ENCODE data around the gene MIPOL1. TPM values are rescaled to one million over a fixed set of nuclear protein-coding genes. Genes with fewer than 3 reads are reported as not detected.
A peak's percentile ranks its signal among the peaks of the same experiment; 100 is the strongest.

The MIPOL1 gene
- total and polyA plus RNA-seq, 2 of the 4 experiments (the other 2 are of a cell fraction): 2.7 to 5.9 TPM

GRCh38 chr14:37591941-37592481, 394.3 kb downstream of the MIPOL1 start:
- H2BK5ac ChIP-seq (ENCODE audit: low read depth, low read length, poor library complexity, severe bottlenecking): no peak overlapping the region
- no peak overlapping the region for H3K23ac ChIP-seq (ENCODE audit: low read depth, low read length)
- H3K4me3 ChIP-seq (ENCODE audit: insufficient read depth, low read depth, low read length): no peak overlapping the region
- DNase-seq (no peak), ATAC-seq (ENCODE audit: low read depth) (no peak)
- no peaks in the 10 kb centered on the region for H3K36me3 ChIP-seq (ENCODE audit: control insufficient read depth, insufficient read depth, low read length)
- H3K56ac ChIP-seq (ENCODE audit: extremely low read depth, insufficient read depth, low read length): no peak overlapping the region
- no peaks in the 10 kb centered on the region; the same call in 1 of the 2 replicates for H4K20me1 ChIP-seq (ENCODE audit: insufficient read depth, low read length)
- in situ Hi-C loops (cut with MboI; ENCODE audit: low sequenced_read_pairs): no loop called here
- H2BK120ac ChIP-seq (ENCODE audit: low read depth, low read length): no peak overlapping the region
- no peak overlapping the region for H4K91ac ChIP-seq (ENCODE audit: insufficient read depth, low read depth, low read length)
- H3K79me1 ChIP-seq (ENCODE audit: low read depth in 1 of 2, low read length in 2 of 2): no peaks in the 10 kb centered on the region
- ChIA-PET CTCF (no interaction called here), POLR2A (ENCODE audit: unreplicated experiment) (no interaction called here)
- dilution Hi-C loops (cut with HindIII; ENCODE audit: low sequenced_read_pairs, unreplicated experiment): no loop called here
- BruUV-seq (replicated peaks): no TSS peak
- no peak overlapping the region for H3K9ac ChIP-seq (ENCODE audit: low read depth, low read length)
- H2AK9ac ChIP-seq (replicated peaks; ENCODE audit: low read depth, low read length, poor library complexity): peak overlapping the region; percentile 12
- no peak overlapping the region for H3K4ac ChIP-seq (ENCODE audit: low read depth, low read length)
- no peak overlapping the region for H3K27ac ChIP-seq (ENCODE audit: insufficient read depth, low read length)
- H3K27me3 ChIP-seq (ENCODE audit: control insufficient read depth, insufficient read depth, low read length): peaks cover 75% of the 10 kb centered on the region
- intact Hi-C loops (cut with micrococcal nuclease): no loop called here
- no peak overlapping the region for H4K5ac ChIP-seq (ENCODE audit: low read depth, low read length)
- no peak overlapping the region for H2BK15ac ChIP-seq (ENCODE audit: low read depth, low read length)
- no peak overlapping the region for H3K18ac ChIP-seq (ENCODE audit: low read depth, low read length)
- H2AFZ ChIP-seq (replicated peaks; ENCODE audit: low read length, poor library complexity): peak overlapping the region; percentile 9
- no peak for TF ChIP-seq ELK1 (IDR thresholded peaks at IDR 0.05; ENCODE audit: borderline replicate concordance, low read depth, low read length)
- no peak for TF ChIP-seq MAFK (IDR thresholded peaks at IDR 0.05; ENCODE audit: low read depth, low read length)
- no peak for TF ChIP-seq RFX5 (IDR thresholded peaks at IDR 0.05; ENCODE audit: low read depth, low read length)
- no peak for TF ChIP-seq USF2 (IDR thresholded peaks at IDR 0.05; ENCODE audit: low read depth, low read length)
- TF ChIP-seq MXI1 (IDR thresholded peaks at IDR 0.05; ENCODE audit: borderline replicate concordance, low read depth, low read length): no peak
- TF ChIP-seq RAD21 (IDR thresholded peaks at IDR 0.05; ENCODE audit: low read length): no peak
- TF ChIP-seq SMC3 (IDR thresholded peaks at IDR 0.05; ENCODE audit: low read depth, low read length): no peak
- TF ChIP-seq NFE2L2 (IDR thresholded peaks at IDR 0.05; ENCODE audit: low read depth, low read length): no peak
- TF ChIP-seq CTCF (conservative IDR thresholded peaks at IDR 0.05; ENCODE audit: low read depth, low read length): no peak
- H3K9me3 ChIP-seq (ENCODE audit: control insufficient read depth, insufficient read depth, low read length): peaks cover 18% of the 10 kb centered on the region; the same call in 1 of the 2 replicates
- H2AK5ac ChIP-seq (ENCODE audit: low read depth, low read length): no peak overlapping the region
- H3K14ac ChIP-seq (replicated peaks; ENCODE audit: low read depth, low read length): no peak overlapping the region
- H3K4me1 ChIP-seq (ENCODE audit: control insufficient read depth, insufficient read depth, low read length): peaks cover 3% of the 10 kb centered on the region; the same call in 1 of the 2 replicates
- no peak overlapping the region for H3K4me2 ChIP-seq (ENCODE audit: low read depth, low read length)
- no peak overlapping the region for H2BK20ac ChIP-seq (ENCODE audit: low read depth, low read length)
- no peak overlapping the region for H4K8ac ChIP-seq (ENCODE audit: low read depth in 2 of 2, low read length in 2 of 2)
- WGBS, 2 experiments (ENCODE audit: extremely low coverage in 2 of 2, insufficient read length in 1 of 2): 11% methylated on average over 26 of the region's 58 CpGs; no CpG with 5 or more reads in 1 of the 2 experiments
- H3K9me1 ChIP-seq (ENCODE audit: insufficient read depth, low read length): 0 out of 2 replicates have a peak, but pooled peaks cover 2% of the 10 kb centered on the region
